Skin epidermis (tissue), 12 donors: ENCODE measurements around the gene USP7.

Experiments
- H3K27ac ChIP-seq, 21 experiments: fragments of 200-600 bp; sonication (generic) in 11 of 21; one replicate each; pipeline ENCODE4 v1.5.0; 2020; ENCODE audit warnings: mild to moderate bottlenecking in 3 of 21, inconsistent platforms in 2 of 21, moderate library complexity in 2 of 21
- H3K4me3 ChIP-seq, 7 experiments: fragments of 200-600 bp; sonication (generic) in 2 of 7; one replicate each; pipeline ENCODE4 v1.5.0; 2020; ENCODE audit warnings: inconsistent platforms in 2 of 7, mild to moderate bottlenecking in 2 of 7, moderate library complexity in 1 of 7

Gene USP7

GRCh38 chr16:8908810-8909468 lies 54.8 kb downstream of the USP7 start:
- no peak overlapping the region for H3K27ac ChIP-seq
- no peak overlapping the region for H3K4me3 ChIP-seq

GRCh38 chr16:8907096-8907495 lies 56.6 kb downstream of the USP7 start:
- Histone ChIP-seq H3K4me3 (no peak overlapping the region), H3K27ac (no peak overlapping the region)

GRCh38 chr16:8905795-8906591 lies 57.7 kb downstream of the USP7 start:
- H3K27ac ChIP-seq: no peak overlapping the region
- H3K4me3 ChIP-seq: no peak overlapping the region

- H3K4me3 ChIP-seq: no peak overlapping the region
Observed at GRCh38 chr16:8905168-8905762, 58.4 kb downstream of the USP7 start.

GRCh38 chr16:8904018-8904430 lies 59.7 kb downstream of the USP7 start:
- Histone ChIP-seq H3K4me3 (no peak overlapping the region), H3K27ac (no peak overlapping the region)

More at GRCh38 chr16:8905168-8905762, 58.4 kb downstream of the USP7 start:
- no peak overlapping the region for H3K27ac ChIP-seq

GRCh38 chr16:8903004-8903403 lies 60.7 kb downstream of the USP7 start:
- Histone ChIP-seq H3K27ac (no peak overlapping the region), H3K4me3 (no peak overlapping the region)

- Histone ChIP-seq H3K27ac (no peak overlapping the region), H3K4me3 (no peak overlapping the region)
Observed at GRCh38 chr16:8901320-8901861, 62.3 kb downstream of the USP7 start.

- Histone ChIP-seq H3K4me3 (no peak overlapping the region), H3K27ac (no peak overlapping the region)
Observed at GRCh38 chr16:8900343-8900742, 63.4 kb downstream of the USP7 start.

- Histone ChIP-seq H3K27ac (no peak overlapping the region), H3K4me3 (no peak overlapping the region)
Observed at GRCh38 chr16:8899709-8900317, 63.9 kb downstream of the USP7 start.

GRCh38 chr16:8898660-8899318 lies 64.9 kb downstream of the USP7 start:
- Histone ChIP-seq H3K27ac (no peak overlapping the region), H3K4me3 (no peak overlapping the region)

- Histone ChIP-seq H3K27ac (no peak overlapping the region), H3K4me3 (no peak overlapping the region)
Observed at GRCh38 chr16:8894736-8895334, 68.9 kb downstream of the USP7 start.

- H3K27ac ChIP-seq: no peak overlapping the region
- no peak overlapping the region for H3K4me3 ChIP-seq
Observed at GRCh38 chr16:8893976-8894690, 69.6 kb downstream of the USP7 start.

GRCh38 chr16:8893426-8893825 lies 70.3 kb downstream of the USP7 start:
- no peak overlapping the region for H3K4me3 ChIP-seq
- no peak overlapping the region for H3K27ac ChIP-seq

GRCh38 chr16:8892101-8892575 lies 71.6 kb downstream of the USP7 start:
- H3K27ac ChIP-seq: no peak overlapping the region
- no peak overlapping the region for H3K4me3 ChIP-seq

GRCh38 chr16:8890549-8890921 lies 73.2 kb downstream of the USP7 start:
- H3K27ac ChIP-seq: no peak overlapping the region
- H3K4me3 ChIP-seq: no peak overlapping the region

- H3K4me3 ChIP-seq: no peak overlapping the region
- no peak overlapping the region for H3K27ac ChIP-seq
Observed at GRCh38 chr16:8889893-8890548, 73.7 kb downstream of the USP7 start.

GRCh38 chr16:8888951-8889892 lies 74.5 kb downstream of the USP7 start:
- Histone ChIP-seq H3K27ac (no peak overlapping the region), H3K4me3 (no peak overlapping the region)
